ENCODE results near the gene CDH23.

GRCh38 chr10:71597821-71598498 lies 201.2 kb downstream of the CDH23 start:
- no peak for TF ChIP-seq TAF1 (IDR thresholded peaks at IDR 0.05; ENCODE audit: borderline replicate concordance, insufficient read depth, low read length)
- TF ChIP-seq POLR2AphosphoS5 (IDR thresholded peaks at IDR 0.05; ENCODE audit: low read depth, low read length), result no peak
- TF ChIP-seq, protein P1, sequence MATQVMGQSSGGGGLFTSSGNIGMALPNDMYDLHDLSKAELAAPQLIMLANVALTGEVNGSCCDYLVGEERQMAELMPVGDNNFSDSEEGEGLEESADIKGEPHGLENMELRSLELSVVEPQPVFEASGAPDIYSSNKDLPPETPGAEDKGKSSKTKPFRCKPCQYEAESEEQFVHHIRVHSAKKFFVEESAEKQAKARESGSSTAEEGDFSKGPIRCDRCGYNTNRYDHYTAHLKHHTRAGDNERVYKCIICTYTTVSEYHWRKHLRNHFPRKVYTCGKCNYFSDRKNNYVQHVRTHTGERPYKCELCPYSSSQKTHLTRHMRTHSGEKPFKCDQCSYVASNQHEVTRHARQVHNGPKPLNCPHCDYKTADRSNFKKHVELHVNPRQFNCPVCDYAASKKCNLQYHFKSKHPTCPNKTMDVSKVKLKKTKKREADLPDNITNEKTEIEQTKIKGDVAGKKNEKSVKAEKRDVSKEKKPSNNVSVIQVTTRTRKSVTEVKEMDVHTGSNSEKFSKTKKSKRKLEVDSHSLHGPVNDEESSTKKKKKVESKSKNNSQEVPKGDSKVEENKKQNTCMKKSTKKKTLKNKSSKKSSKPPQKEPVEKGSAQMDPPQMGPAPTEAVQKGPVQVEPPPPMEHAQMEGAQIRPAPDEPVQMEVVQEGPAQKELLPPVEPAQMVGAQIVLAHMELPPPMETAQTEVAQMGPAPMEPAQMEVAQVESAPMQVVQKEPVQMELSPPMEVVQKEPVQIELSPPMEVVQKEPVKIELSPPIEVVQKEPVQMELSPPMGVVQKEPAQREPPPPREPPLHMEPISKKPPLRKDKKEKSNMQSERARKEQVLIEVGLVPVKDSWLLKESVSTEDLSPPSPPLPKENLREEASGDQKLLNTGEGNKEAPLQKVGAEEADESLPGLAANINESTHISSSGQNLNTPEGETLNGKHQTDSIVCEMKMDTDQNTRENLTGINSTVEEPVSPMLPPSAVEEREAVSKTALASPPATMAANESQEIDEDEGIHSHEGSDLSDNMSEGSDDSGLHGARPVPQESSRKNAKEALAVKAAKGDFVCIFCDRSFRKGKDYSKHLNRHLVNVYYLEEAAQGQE (IDR thresholded peaks at IDR 0.05; ENCODE audit: insufficient read depth in 1 of 2, low read depth in 2 of 2, low read length in 2 of 2), result no peak
- no peak for TF ChIP-seq SIN3A (IDR thresholded peaks at IDR 0.05; ENCODE audit: borderline replicate concordance, insufficient read depth, low read length)
- no peak for TF ChIP-seq FOXP2 (optimal IDR thresholded peaks at IDR 0.05; ENCODE audit: borderline replicate concordance, extremely low read depth, extremely low read length, insufficient read depth)
